WTC11 (cell line): Measurements from ENCODE around the gene CNTRL.

ENCODE experiments used
- ELF4 ChIP-seq: sonication (generic); formaldehyde crosslinking; IDR thresholded peaks from 2 replicates; pipeline ENCODE4 v1.8.1; 2022; ENCODE audit warnings: low read depth, mild to moderate bottlenecking, moderate library complexity, missing genetic modification reagents
- ESRRA ChIP-seq: sonication (generic); formaldehyde crosslinking; IDR thresholded peaks from 2 replicates; pipeline ENCODE4 v1.8.1; 2022; ENCODE audit warnings: mild to moderate bottlenecking, missing genetic modification reagents, borderline replicate concordance
- MAX ChIP-seq: sonication (generic); formaldehyde crosslinking; IDR thresholded peaks from 2 replicates; pipeline ENCODE4 v1.8.0; 2022; ENCODE audit warnings: mild to moderate bottlenecking, missing genetic modification reagents
- TF ChIP-seq, protein P1 (sequence below): sonication (generic); formaldehyde crosslinking; IDR thresholded peaks from 2 replicates; pipeline ENCODE4 v1.8.0; 2022; ENCODE audit warnings: mild to moderate bottlenecking, missing genetic modification reagents
- TF ChIP-seq, protein P2 (sequence below): fragments of 250-450 bp; sonication (Bioruptor Pico); IDR thresholded peaks from 2 replicates; pipeline ENCODE4 v1.9.0; 2021; ENCODE audit warnings: mild to moderate bottlenecking
- TF ChIP-seq, protein P3 (sequence below): fragments of 200-600 bp; IDR thresholded peaks from 2 replicates; pipeline ENCODE4 v1.8.0; 2022; ENCODE audit warnings: antibody characterized with exemption
- TF ChIP-seq, protein P4 (sequence below): sonication (generic); formaldehyde crosslinking; IDR thresholded peaks from 2 replicates; pipeline ENCODE4 v1.8.0; 2022; ENCODE audit warnings: mild to moderate bottlenecking, missing genetic modification reagents
- TF ChIP-seq, protein P5 (sequence below): sonication (generic); formaldehyde crosslinking; IDR thresholded peaks from 2 replicates; pipeline ENCODE4 v1.8.1; 2022; ENCODE audit warnings: low read depth, missing genetic modification reagents, borderline replicate concordance

GRCh38 chr9:121048618-121049017 lies 26.1 kb upstream of the CNTRL start:
- TF ChIP-seq ESRRA (no peak), MAX (CRISPR knock-in tag) (no peak), ELF4 (CRISPR knock-in tag) (no peak)
- TF ChIP-seq, protein P1, sequence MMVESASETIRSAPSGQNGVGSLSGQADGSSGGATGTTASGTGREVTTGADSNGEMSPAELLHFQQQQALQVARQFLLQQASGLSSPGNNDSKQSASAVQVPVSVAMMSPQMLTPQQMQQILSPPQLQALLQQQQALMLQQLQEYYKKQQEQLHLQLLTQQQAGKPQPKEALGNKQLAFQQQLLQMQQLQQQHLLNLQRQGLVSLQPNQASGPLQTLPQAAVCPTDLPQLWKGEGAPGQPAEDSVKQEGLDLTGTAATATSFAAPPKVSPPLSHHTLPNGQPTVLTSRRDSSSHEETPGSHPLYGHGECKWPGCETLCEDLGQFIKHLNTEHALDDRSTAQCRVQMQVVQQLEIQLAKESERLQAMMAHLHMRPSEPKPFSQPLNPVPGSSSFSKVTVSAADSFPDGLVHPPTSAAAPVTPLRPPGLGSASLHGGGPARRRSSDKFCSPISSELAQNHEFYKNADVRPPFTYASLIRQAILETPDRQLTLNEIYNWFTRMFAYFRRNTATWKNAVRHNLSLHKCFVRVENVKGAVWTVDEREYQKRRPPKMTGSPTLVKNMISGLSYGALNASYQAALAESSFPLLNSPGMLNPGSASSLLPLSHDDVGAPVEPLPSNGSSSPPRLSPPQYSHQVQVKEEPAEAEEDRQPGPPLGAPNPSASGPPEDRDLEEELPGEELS = no peak
- TF ChIP-seq, protein P2, sequence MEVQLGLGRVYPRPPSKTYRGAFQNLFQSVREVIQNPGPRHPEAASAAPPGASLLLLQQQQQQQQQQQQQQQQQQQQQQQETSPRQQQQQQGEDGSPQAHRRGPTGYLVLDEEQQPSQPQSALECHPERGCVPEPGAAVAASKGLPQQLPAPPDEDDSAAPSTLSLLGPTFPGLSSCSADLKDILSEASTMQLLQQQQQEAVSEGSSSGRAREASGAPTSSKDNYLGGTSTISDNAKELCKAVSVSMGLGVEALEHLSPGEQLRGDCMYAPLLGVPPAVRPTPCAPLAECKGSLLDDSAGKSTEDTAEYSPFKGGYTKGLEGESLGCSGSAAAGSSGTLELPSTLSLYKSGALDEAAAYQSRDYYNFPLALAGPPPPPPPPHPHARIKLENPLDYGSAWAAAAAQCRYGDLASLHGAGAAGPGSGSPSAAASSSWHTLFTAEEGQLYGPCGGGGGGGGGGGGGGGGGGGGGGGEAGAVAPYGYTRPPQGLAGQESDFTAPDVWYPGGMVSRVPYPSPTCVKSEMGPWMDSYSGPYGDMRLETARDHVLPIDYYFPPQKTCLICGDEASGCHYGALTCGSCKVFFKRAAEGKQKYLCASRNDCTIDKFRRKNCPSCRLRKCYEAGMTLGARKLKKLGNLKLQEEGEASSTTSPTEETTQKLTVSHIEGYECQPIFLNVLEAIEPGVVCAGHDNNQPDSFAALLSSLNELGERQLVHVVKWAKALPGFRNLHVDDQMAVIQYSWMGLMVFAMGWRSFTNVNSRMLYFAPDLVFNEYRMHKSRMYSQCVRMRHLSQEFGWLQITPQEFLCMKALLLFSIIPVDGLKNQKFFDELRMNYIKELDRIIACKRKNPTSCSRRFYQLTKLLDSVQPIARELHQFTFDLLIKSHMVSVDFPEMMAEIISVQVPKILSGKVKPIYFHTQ = no peak
- TF ChIP-seq, protein P3, sequence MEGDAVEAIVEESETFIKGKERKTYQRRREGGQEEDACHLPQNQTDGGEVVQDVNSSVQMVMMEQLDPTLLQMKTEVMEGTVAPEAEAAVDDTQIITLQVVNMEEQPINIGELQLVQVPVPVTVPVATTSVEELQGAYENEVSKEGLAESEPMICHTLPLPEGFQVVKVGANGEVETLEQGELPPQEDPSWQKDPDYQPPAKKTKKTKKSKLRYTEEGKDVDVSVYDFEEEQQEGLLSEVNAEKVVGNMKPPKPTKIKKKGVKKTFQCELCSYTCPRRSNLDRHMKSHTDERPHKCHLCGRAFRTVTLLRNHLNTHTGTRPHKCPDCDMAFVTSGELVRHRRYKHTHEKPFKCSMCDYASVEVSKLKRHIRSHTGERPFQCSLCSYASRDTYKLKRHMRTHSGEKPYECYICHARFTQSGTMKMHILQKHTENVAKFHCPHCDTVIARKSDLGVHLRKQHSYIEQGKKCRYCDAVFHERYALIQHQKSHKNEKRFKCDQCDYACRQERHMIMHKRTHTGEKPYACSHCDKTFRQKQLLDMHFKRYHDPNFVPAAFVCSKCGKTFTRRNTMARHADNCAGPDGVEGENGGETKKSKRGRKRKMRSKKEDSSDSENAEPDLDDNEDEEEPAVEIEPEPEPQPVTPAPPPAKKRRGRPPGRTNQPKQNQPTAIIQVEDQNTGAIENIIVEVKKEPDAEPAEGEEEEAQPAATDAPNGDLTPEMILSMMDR = no peak
- TF ChIP-seq, protein P4, sequence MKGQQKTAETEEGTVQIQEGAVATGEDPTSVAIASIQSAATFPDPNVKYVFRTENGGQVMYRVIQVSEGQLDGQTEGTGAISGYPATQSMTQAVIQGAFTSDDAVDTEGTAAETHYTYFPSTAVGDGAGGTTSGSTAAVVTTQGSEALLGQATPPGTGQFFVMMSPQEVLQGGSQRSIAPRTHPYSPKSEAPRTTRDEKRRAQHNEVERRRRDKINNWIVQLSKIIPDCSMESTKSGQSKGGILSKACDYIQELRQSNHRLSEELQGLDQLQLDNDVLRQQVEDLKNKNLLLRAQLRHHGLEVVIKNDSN (CRISPR knock-in tag) = no peak
- TF ChIP-seq, protein P5, sequence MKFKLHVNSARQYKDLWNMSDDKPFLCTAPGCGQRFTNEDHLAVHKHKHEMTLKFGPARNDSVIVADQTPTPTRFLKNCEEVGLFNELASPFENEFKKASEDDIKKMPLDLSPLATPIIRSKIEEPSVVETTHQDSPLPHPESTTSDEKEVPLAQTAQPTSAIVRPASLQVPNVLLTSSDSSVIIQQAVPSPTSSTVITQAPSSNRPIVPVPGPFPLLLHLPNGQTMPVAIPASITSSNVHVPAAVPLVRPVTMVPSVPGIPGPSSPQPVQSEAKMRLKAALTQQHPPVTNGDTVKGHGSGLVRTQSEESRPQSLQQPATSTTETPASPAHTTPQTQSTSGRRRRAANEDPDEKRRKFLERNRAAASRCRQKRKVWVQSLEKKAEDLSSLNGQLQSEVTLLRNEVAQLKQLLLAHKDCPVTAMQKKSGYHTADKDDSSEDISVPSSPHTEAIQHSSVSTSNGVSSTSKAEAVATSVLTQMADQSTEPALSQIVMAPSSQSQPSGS = no peak
